AG09309 (cell line): Measurements from ENCODE around the gene DNAH3.

Source experiments
- DNase-seq: peaks from one replicate; pipeline ENCODE4 v3.0.0-alpha.2; 2010; ENCODE audit warnings: low read depth
- H3K4me3 ChIP-seq: 2 replicates; pipeline ENCODE4 v1.5.1; 2011; ENCODE audit warnings: mild to moderate bottlenecking, low read depth, low read length, moderate library complexity; ENCODE audit not compliant: control insufficient read depth
- TF ChIP-seq, protein P1 (sequence below): IDR thresholded peaks from 2 replicates; pipeline ENCODE4 v1.5.1; 2011; ENCODE audit warnings: mild to moderate bottlenecking, low read depth, low read length, inconsistent platforms; ENCODE audit not compliant: insufficient read depth, control insufficient read depth; ENCODE audit errors: missing control alignments

Gene DNAH3

DNA sequence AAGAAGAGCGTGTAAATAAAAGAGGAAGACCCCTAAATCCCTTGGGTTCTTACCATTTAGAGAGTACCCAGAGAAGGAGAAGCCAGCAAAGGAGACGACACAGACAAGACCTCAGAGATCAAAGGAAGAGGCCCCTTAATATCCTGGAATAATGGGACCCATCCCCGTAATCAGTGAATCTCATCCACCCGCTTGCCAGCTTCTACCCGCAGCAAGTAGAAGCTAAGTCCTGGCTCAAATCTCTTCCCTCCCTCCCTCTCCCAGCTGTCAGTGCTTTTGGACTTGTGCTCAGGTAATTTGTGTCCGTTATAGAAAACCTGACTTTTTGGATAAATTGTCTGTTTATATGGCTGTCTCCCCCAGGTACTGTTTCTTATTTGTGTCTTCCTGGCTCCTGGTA is 248.2 kb downstream of the DNAH3 start:
- no peak overlapping the region for H3K4me3 ChIP-seq
- TF ChIP-seq, protein P1, sequence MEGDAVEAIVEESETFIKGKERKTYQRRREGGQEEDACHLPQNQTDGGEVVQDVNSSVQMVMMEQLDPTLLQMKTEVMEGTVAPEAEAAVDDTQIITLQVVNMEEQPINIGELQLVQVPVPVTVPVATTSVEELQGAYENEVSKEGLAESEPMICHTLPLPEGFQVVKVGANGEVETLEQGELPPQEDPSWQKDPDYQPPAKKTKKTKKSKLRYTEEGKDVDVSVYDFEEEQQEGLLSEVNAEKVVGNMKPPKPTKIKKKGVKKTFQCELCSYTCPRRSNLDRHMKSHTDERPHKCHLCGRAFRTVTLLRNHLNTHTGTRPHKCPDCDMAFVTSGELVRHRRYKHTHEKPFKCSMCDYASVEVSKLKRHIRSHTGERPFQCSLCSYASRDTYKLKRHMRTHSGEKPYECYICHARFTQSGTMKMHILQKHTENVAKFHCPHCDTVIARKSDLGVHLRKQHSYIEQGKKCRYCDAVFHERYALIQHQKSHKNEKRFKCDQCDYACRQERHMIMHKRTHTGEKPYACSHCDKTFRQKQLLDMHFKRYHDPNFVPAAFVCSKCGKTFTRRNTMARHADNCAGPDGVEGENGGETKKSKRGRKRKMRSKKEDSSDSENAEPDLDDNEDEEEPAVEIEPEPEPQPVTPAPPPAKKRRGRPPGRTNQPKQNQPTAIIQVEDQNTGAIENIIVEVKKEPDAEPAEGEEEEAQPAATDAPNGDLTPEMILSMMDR = no peak
- no peak for DNase-seq

DNA sequence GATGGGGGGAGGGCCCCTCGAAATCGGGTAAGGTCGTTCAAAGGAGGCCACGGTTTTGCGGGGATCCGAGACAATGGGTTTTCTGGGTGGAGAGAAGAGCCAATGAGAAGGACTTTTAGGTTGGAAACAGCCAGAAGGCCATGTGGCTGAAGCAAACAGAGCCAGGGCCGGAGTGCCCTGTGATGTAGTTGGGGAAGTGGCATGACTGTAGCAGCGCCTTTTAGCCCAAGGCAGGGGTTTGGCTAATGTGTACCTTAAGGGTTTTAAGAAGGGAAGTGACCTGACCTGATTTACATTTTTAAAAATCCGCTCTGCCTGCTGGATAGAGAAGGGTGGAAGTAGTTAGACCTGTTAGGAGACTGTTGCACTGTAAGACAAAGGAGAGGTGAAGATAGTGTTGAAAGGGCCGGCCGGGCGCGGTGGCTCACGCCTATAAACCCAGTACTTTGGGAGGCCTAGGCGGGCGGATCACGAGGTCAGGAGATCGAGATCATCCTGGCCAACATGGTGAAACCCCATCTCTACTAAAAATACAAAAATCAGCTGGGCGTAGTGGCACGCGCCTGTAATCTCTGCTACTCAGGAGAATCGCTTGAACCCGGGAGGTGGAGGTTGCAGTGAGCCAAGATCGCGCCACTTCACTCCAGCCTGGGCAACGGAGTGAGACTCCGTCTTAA is 249.1 kb downstream of the DNAH3 start:
- peak overlapping the region; percentile 93 for H3K4me3 ChIP-seq
- DNase-seq = no peak
- TF ChIP-seq, protein P1 = no peak

DNA sequence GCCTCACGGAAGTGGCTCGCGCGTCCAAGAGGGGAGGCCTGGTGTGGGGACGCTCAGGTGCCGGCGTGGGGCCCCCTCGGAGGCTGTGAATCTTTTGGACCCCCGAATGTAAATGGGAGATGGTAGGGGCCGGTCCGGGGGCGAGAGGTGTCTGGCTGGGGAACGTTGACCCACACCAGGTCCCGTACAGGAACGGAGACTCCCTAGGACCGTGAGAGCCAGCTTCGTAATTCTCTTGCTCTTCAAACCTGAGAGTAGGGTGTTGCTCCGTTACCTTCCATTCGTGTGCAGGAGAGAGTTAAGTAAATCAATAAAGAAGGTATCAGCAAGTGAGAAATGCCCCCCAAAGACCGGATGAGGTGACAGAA is 249.6 kb downstream of the DNAH3 start:
- DNase-seq = no peak
- H3K4me3 ChIP-seq = peak overlapping the region; percentile 93
- TF ChIP-seq, protein P1 = no peak

DNA sequence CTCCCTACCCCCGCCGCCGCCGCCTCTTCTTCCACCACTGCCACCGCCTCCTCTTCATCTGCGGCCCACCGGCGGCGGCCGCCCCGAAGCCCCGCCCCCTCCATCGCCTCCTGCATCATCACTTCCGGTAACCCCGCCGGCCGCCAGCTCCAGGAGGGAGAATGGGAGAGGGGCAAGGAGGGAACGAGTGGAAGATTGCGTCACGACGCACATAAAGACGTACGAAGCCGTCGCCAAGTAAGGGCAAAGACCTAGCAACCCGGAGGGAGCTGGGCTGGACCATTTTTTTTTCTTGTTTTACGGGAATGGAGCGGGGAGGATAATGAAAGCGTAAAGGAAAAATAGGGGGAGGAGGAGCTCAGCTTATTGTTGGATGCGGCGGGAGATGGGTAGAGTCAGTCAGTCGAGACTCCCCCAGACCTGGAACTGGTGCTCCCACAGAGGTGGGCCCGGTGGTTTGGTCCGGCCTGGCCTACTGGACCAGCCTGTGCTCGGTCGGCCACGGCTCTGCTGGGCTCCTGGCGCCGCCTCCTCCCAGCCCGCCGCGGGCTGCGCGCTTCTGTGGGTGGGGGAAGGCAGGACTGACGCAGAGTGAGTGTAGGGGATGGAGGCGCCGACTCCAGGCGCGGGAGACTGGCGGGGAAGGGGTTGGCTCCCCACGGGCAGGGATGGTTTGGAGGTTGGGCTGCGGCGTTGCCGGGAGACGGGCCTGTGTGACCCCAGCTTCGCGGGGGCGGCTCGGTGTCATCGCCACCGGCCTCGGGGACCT is 250.2 kb downstream of the DNAH3 start, which contains the start of the genes DCUN1D3 and LYRM1:
TSS of gene DCUN1D3 (minus strand) at position 60 of the 769 bp plus-strand sequence. CDS start 37,820 bp downstream, outside the sequence.
TSS of gene LYRM1 (plus strand) at position 473 of the 769 bp plus-strand sequence. CDS start 14,785 bp downstream, outside the sequence.
- peak; percentile 98 for DNase-seq
- TF ChIP-seq, protein P1 = no peak
- H3K4me3 ChIP-seq = peak within 1 kb of the TSS; percentile 93

DNA sequence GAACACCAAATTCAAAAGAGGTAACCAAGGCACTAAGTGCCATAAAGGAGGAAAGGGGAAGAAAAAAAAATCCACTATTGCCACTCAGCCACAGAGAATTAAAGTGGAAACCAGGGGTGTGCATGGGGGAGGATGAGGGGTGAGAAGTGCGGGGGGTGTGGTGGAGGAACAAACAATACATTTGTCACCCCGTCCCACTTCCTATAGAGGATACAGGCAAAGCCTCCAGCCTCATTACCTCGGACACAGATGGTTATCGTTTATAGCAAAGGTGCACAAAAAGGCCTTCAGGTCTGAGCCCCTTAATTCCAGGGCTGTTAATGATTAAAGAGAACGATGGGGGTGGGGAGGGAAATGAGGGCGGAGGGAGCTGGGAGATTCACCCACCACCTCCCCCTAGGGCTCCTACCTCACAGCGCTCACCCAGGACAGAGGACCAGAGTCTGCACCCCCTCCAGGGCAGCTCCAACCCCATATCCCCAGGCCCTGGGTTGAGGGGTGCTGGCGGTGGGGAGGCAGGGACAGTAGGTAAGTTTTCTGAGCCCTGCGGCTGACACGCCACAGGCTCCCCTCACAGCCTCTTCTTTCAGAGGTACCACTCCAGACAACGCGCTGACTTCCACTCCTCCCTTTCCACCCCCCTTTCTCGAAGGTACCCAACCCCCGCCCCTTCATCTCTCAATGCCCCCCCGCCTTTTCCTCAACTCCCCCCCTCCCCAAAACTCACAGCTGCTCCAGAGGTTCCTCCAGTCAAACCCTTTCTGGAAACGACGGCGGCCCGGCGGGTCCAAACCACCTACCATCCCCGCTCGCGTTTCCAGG is 251.0 kb downstream of the DNAH3 start:
- TF ChIP-seq, protein P1 = no peak
- DNase-seq = no peak

DNA sequence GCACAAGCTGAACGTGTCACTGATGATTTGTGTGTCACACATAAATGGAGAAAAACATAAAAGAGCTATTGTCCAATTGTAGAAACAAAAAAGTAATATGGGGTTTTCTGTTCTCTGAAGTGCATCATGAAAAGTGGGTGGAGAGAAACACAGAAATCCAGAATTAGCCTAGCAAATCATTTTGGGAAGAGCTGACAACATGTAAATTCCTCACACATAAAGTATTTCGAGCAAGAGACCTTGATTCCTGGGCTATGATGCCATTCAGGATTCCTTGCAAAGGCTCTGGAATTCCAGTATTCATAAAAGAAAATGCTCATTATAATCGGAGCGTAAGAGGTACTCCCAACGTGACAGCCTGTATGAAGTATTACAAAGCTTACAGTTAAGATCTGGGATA is 251.6 kb downstream of the DNAH3 start:
- DNase-seq = no peak
- H3K4me3 ChIP-seq = peak overlapping the region; percentile 93
- TF ChIP-seq, protein P1 = no peak

More for the DNA sequence above, 251.0 kb downstream of the DNAH3 start:
- H3K4me3 ChIP-seq = peak overlapping the region; percentile 93
